ENCODE measurements around the gene ULK3. TPM values are rescaled to one million over a fixed set of nuclear protein-coding genes. Genes with fewer than 3 reads are reported as not detected.

The ULK3 gene
- total and polyA plus RNA-seq, 2 of the 4 experiments (the other 2 are of a cell fraction), result 11.8 to 22.7 TPM

GRCh38 chr15:74845581-74845980, 2.6 kb upstream of the ULK3 start:
- no peaks in the 10 kb centered on the region for H3K9me3 ChIP-seq (ENCODE audit: control insufficient read depth, insufficient read depth, low read length)
- dilution Hi-C loops (cut with HindIII; ENCODE audit: low sequenced_read_pairs, unreplicated experiment) (no loop called here), intact Hi-C loops (cut with micrococcal nuclease) (no loop called here), in situ Hi-C loops (cut with MboI; ENCODE audit: low sequenced_read_pairs) (no loop called here)
- WGBS, 2 experiments (ENCODE audit: extremely low coverage in 2 of 2, insufficient read length in 1 of 2), result 100% methylated on average over 2 of the region's 4 CpGs; no CpG with 5 or more reads in 1 of the 2 experiments
- H3K36me3 ChIP-seq (ENCODE audit: control insufficient read depth, insufficient read depth, low read length), result peaks cover 31% of the 10 kb centered on the region
- H3K4me2 ChIP-seq (ENCODE audit: low read depth, low read length), result no peak overlapping the region
- no peak overlapping the region for H3K4me3 ChIP-seq (ENCODE audit: insufficient read depth, low read depth, low read length)
- no peak overlapping the region for H3K27ac ChIP-seq (ENCODE audit: insufficient read depth, low read length)
- H3K4ac ChIP-seq (ENCODE audit: low read depth, low read length), result no peak overlapping the region
- H4K8ac ChIP-seq (ENCODE audit: low read depth in 2 of 2, low read length in 2 of 2), result no peak overlapping the region
- 0 out of 2 replicates have a peak, but pooled peaks cover 3% of the 10 kb centered on the region for H3K9me1 ChIP-seq (ENCODE audit: insufficient read depth, low read length)
- TF ChIP-seq FOS (IDR thresholded peaks at IDR 0.05; ENCODE audit: low read depth, low read length) (no peak), RFX5 (IDR thresholded peaks at IDR 0.05; ENCODE audit: low read depth, low read length) (no peak), MXI1 (IDR thresholded peaks at IDR 0.05; ENCODE audit: borderline replicate concordance, low read depth, low read length) (no peak), BHLHE40 (IDR thresholded peaks at IDR 0.05; ENCODE audit: low read depth, low read length) (no peak), MAZ (IDR thresholded peaks at IDR 0.05; ENCODE audit: borderline replicate concordance, low read depth, low read length) (no peak)
- no peak overlapping the region for H3K9ac ChIP-seq (ENCODE audit: low read depth, low read length)
- no peak overlapping the region for H3K56ac ChIP-seq (ENCODE audit: extremely low read depth, insufficient read depth, low read length)
- H2AK9ac ChIP-seq (replicated peaks; ENCODE audit: low read depth, low read length, poor library complexity), result no peak overlapping the region
- H2BK15ac ChIP-seq (ENCODE audit: low read depth, low read length), result no peak overlapping the region
- H2BK5ac ChIP-seq (ENCODE audit: low read depth, low read length, poor library complexity, severe bottlenecking), result no peak overlapping the region
- peaks cover 0 to 17% of the 10 kb centered on the region in 2 experiments; a peak in 1 of 4 replicates for H3K79me1 ChIP-seq (ENCODE audit: low read depth in 1 of 2, low read length in 2 of 2)
- H3K4me1 ChIP-seq (ENCODE audit: control insufficient read depth, insufficient read depth, low read length), result peaks cover 4% of the 10 kb centered on the region; the same call in 1 of the 2 replicates
- no peak overlapping the region for H2AK5ac ChIP-seq (ENCODE audit: low read depth, low read length)
- CTCF ChIA-PET, result interaction anchor here (0.5 kb wide), 1 partner anchor 221 kb away, joined by 6 read pairs; no protein-coding TSS in a partner anchor
- no peak overlapping the region for H2AFZ ChIP-seq (replicated peaks; ENCODE audit: low read length, poor library complexity)
- H2BK120ac ChIP-seq (ENCODE audit: low read depth, low read length), result no peak overlapping the region
- DNase-seq (no peak), ATAC-seq (ENCODE audit: low read depth) (no peak)
- no peak overlapping the region for H3K18ac ChIP-seq (ENCODE audit: low read depth, low read length)
- no TSS peak for BruUV-seq (replicated peaks)
- H2BK20ac ChIP-seq (ENCODE audit: low read depth, low read length), result no peak overlapping the region
- H4K20me1 ChIP-seq (ENCODE audit: insufficient read depth, low read length), result no peaks in the 10 kb centered on the region
- no peak overlapping the region for H4K5ac ChIP-seq (ENCODE audit: low read depth, low read length)
- no peak overlapping the region for H4K91ac ChIP-seq (ENCODE audit: insufficient read depth, low read depth, low read length)
- H3K23ac ChIP-seq (ENCODE audit: low read depth, low read length), result no peak overlapping the region
- no peaks in the 10 kb centered on the region for H3K27me3 ChIP-seq (ENCODE audit: control insufficient read depth, insufficient read depth, low read length)
- H3K14ac ChIP-seq (replicated peaks; ENCODE audit: low read depth, low read length), result no peak overlapping the region
- POLR2A ChIA-PET (ENCODE audit: unreplicated experiment), result no interaction called here

Measured in IMR-90 (cell line).